ENCODE data around the gene TMX3.

DNA sequence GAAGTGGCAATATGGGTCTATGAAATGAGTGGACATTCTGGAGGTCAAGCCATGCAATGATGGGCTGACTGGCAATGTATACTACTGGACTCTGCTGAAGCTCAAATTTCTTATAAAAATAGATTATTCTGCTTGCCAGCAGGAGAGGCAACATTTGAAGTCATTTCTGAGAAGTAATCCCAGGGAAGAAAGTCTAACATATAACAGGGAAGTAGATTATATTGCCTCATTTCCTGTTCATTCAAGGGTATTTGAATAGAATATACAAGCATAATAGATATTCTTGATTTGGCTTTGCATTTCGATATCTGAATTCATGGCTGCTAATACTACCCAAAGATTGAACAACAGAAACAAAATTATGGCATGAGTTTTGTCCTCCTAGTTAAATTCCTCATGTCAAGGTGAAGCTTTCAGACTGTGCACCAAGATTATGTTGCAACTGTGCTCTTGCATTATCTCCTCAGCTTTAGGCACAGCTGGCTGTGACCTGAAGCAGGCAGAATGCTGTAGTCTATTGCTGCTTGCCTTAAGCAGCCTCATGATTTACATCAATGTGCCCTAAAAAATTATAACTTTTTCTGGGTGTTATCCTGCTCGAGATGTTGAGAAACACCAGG, 13.3 kb upstream of the TMX3 start:
- TF ChIP-seq CTCF (IDR thresholded peaks at IDR 0.05; ENCODE audit: low read length), result no peak
- no peak for TF ChIP-seq EZH2 (IDR thresholded peaks at IDR 0.05; ENCODE audit: borderline replicate concordance, low read length)

All from OCI-LY1 (cell line).